ENCODE measurements around the gene EEF2KMT. TPM values are rescaled to one million over a fixed set of nuclear protein-coding genes. Genes with fewer than 3 reads are reported as not detected.
"Not testable (repeated sequence)": the region's sequence is repeated elsewhere in the genome, so short reads cannot be mapped to it uniquely, and the experiment has no call there.

EEF2KMT gene
- total RNA-seq, 4 donors from 2014 or later: 5.9 to 16.0 (median 9.1) TPM

DNA sequence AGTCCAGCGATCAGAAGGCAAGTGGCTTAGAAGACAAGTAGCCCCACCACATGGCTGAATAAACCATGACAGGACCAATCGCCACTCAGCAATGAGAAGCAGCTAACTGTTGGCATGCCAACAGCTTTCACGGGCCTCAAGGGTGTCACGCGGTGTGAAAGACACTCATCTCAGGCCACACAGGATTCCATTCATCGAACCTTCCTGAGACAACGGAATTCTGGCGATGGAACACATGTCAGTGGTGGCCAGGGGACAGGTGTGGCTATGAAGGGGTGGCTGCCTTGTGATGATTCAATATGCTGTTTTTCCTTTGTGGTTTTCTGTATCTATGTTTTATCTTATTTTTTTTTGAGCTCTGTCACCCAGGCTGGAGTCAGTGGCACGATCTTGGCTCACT lies 7.0 kb downstream of the EEF2KMT start:
- not testable (repeated sequence) for H3K27me3 ChIP-seq, H3K27ac ChIP-seq, H3K9me3 ChIP-seq, ATAC-seq, H3K4me1 ChIP-seq, H3K4me3 ChIP-seq
- WGBS, 2 donors (ENCODE audit: low coverage in 1 of 2): 55 to 92% methylated on average over 2 of the region's 9 CpGs
- peaks cover 0 to 50% of the 10 kb centered on the region in 2 donors for H3K36me3 ChIP-seq

DNA sequence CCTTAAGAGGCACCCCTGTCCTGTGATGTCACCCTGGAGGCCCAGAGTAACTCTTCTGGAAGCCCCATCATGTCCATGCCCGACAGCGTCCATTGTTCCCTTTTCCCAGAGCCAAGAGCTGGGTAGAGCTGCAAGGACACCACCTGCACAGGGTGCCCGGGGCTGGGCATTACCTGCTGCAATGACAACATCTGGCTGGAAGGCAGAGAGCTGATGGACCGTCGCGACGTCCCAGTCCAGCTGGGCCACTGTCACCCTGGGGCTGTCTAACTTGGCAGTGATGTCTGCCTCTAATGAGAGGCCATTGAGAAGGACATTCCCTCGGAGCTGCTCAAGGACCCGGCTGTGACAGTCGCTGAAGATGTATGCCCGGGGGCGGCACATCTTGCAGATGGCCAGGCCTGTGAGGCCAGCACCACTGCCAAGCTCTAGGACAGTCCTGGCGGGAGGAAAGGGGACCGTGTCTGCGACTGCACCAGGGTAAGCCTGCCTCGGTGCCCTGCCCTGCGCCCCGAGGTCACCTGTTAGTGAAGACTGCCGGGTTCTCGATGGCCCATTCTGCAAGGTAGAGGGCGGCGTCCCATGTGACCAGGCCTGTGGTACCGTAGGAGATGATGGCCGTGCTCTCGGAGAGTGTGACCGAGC lies 7.6 kb downstream of the EEF2KMT start:
- not testable (repeated sequence) for H3K27ac ChIP-seq

DNA sequence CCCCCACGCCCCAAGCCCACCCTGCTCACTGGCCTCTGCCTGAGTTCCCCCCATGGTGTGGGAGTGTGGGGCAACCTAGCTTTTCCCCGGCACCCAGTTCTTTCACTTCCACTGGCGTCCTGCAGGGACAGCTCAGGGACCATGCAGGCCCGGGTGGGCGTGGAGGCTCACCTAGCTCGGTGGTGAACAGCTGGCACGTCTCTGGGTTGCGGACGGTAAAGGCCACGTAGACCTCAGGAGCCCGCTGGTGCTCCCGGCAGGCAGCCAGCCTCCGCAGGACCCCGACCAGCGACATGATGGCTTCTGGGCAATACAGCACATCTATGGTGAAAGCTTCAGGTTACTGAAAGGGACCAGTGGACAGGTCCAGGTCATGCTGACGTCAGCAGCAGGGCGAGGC lies 8.7 kb downstream of the EEF2KMT start:
- not testable (repeated sequence) for H3K27ac ChIP-seq, ATAC-seq, H3K4me3 ChIP-seq, H3K9me3 ChIP-seq, H3K27me3 ChIP-seq, H3K4me1 ChIP-seq
- H3K36me3 ChIP-seq: peaks cover 0 to 65% of the 10 kb centered on the region in 2 donors
- WGBS, 2 donors (ENCODE audit: low coverage in 1 of 2): 80% methylated on average over 2 of the region's 17 CpGs; no CpG with 5 or more reads in 1 of the 2 donors

More for the DNA sequence above, 7.6 kb downstream of the EEF2KMT start:
- not testable (repeated sequence) for H3K4me3 ChIP-seq, ATAC-seq, H3K4me1 ChIP-seq, H3K9me3 ChIP-seq, H3K27me3 ChIP-seq
- WGBS, 2 donors (ENCODE audit: low coverage in 1 of 2): 89% methylated on average over 3 of the region's 26 CpGs; no CpG with 5 or more reads in 1 of the 2 donors
- H3K36me3 ChIP-seq: peaks cover 0 to 56% of the 10 kb centered on the region in 2 donors

DNA sequence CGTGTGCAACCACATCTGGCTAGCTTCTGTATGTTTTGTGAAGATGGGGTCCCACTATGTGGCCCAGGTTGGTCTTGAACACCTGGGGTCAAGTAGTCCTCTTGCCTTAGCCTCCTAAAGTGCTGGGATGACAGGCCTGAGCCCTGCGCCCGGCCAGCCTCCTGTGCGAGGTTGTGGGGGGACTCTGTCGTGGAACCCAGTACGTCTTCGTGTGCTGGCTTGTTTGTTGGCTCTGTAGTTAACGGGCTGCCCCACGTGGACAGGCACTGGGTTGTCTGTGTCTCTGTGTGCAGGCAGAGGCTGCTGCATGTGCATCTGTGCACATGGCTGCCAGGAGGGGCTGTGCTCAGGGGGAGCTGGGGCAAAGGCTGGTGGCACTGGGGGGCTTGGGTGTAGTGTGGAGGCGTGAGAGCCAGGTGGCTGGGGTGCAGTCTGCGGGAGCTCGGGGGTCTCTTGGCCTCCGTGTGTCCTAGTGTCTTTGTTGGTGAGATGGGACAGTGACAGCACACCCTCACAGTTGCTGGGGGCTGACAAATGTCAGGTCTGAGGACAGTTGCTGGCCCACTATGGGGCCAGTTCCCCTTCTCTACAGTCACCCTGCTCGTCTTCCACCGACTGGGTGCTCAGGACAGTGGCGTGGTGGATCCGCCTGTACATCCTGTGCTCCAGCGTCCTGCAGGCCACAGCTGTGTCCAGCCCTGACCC lies 9.4 kb downstream of the EEF2KMT start:
- H3K4me1 ChIP-seq, H3K4me3 ChIP-seq, ATAC-seq, H3K9me3 ChIP-seq, H3K27ac ChIP-seq, H3K27me3 ChIP-seq: not testable (repeated sequence)
- H3K36me3 ChIP-seq: peaks cover 0 to 72% of the 10 kb centered on the region in 2 donors
- 83 to 87% methylated on average over 1 to 6 of the region's 18 CpGs for WGBS, 2 donors (ENCODE audit: low coverage in 1 of 2)

DNA sequence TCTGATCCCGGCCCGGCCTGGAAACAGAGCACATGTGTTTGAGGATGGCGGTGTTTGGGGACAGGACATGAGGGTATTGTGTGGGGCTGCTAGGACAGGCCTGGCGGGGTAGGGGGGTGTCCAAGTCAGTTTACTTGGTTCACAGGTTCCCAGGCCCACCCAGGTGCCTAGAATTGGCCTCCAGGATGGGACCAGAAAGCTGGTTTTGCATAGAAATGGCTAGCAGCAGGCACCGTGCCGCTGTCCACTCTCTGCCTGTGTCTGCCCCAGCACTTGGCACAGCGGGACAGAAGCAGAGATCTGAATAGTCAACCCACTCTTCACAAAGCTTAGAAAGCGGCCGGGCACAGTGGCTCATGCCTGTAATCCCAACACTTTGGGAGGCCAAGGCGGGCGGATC lies 11.9 kb downstream of the EEF2KMT start:
- not testable (repeated sequence) for H3K27me3 ChIP-seq, H3K9me3 ChIP-seq, H3K4me3 ChIP-seq, H3K4me1 ChIP-seq, ATAC-seq, H3K27ac ChIP-seq
- peaks cover 0 to 95% of the 10 kb centered on the region in 2 donors for H3K36me3 ChIP-seq
- WGBS, 2 donors (ENCODE audit: low coverage in 1 of 2): no CpG with 5 or more reads among the region's 11 CpGs

DNA sequence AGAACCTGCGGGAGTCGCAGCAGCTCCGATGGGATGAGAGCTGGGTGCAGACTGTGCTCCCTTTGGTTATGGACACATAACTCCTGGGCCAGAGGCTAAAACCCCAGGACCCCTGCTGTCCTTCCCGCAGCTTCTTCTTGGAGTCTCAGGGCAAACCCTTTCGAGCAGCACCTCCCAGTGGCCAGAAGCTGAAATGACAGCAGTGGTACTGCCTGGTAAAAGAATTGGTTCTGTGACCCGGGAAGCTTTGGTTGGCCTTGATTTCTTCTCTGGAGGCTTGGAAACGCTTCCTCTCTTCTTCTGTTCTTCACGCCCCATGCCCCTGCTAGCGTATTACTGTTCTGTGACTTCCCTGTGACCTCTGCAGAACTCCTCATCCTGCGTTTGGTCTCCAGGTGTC lies 12.8 kb downstream of the EEF2KMT start:
- not testable (repeated sequence) for H3K4me3 ChIP-seq, ATAC-seq, H3K27me3 ChIP-seq, H3K9me3 ChIP-seq, H3K4me1 ChIP-seq, H3K27ac ChIP-seq
- peaks cover 0 to 95% of the 10 kb centered on the region in 2 donors for H3K36me3 ChIP-seq
- 50 to 60% methylated on average over 2 to 5 of the region's 10 CpGs for whole genome bisulfite sequencing, 2 donors (ENCODE audit: low coverage in 1 of 2)
- TF ChIP-seq, protein P1, sequence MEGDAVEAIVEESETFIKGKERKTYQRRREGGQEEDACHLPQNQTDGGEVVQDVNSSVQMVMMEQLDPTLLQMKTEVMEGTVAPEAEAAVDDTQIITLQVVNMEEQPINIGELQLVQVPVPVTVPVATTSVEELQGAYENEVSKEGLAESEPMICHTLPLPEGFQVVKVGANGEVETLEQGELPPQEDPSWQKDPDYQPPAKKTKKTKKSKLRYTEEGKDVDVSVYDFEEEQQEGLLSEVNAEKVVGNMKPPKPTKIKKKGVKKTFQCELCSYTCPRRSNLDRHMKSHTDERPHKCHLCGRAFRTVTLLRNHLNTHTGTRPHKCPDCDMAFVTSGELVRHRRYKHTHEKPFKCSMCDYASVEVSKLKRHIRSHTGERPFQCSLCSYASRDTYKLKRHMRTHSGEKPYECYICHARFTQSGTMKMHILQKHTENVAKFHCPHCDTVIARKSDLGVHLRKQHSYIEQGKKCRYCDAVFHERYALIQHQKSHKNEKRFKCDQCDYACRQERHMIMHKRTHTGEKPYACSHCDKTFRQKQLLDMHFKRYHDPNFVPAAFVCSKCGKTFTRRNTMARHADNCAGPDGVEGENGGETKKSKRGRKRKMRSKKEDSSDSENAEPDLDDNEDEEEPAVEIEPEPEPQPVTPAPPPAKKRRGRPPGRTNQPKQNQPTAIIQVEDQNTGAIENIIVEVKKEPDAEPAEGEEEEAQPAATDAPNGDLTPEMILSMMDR (IDR thresholded peaks at IDR 0.05): peak in 3 of 4 experiments; percentile 37 to 60 (median 51)

DNA sequence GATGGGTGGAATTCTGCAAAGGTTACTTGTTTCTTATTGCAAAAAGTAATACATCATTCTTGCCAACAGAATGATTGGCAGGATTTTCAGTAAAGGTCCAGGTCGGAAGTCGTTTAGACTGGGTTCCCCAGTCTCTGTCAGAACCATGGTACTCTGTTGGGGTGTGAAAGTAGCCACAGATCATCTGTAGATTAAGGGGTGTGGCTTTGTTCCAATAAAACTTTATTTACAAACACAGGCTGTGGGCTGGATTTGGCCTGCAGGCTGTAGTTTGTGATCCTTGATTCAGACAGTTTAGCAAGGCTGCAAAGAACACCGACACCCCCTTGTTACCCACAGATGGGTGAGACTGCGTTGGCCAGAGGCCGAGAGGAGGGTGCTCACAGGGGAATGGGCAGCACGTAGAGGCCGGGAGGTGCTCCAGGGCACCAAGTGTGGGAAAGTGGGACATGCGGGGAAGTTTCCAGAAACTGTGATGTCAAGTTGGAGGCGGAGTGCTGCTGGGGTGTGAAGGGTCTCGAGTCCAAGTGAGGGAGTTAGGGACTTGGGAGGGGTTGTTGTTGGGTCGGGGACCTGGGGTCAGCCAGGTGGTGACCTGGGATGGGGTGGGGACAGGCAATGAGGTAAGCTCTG lies 13.4 kb downstream of the EEF2KMT start:
- H3K27me3 ChIP-seq, H3K4me1 ChIP-seq, H3K9me3 ChIP-seq, H3K4me3 ChIP-seq, H3K27ac ChIP-seq, ATAC-seq: not testable (repeated sequence)
- WGBS, 2 donors (ENCODE audit: low coverage in 1 of 2): 69 to 86% methylated on average over 4 to 10 of the region's 11 CpGs
- H3K36me3 ChIP-seq: peaks cover 0 to 95% of the 10 kb centered on the region in 2 donors

DNA sequence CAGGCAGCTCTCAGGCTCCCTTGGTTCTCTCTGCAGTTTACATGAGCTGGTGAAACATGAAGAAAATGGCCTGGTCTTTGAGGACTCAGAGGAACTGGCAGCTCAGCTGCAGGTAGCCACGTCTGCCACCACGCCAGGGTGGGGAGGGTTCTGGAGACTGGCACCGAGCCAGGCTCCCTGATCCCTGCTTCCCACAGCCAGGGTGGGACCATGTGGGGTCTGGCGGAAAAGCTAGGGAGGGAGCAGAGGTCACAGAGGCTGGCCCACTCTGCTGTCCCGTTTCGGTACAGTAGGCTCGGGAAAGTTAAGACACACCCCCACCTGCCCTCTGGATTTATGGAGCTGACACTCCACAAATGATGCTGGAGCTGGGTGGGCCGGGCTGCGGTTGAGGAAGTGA lies 13.9 kb downstream of the EEF2KMT start:
- not testable (repeated sequence) for ATAC-seq, H3K27ac ChIP-seq, H3K9me3 ChIP-seq, H3K27me3 ChIP-seq, H3K4me1 ChIP-seq, H3K4me3 ChIP-seq
- peaks cover 0 to 95% of the 10 kb centered on the region in 2 donors for H3K36me3 ChIP-seq
- WGBS, 2 donors (ENCODE audit: low coverage in 1 of 2): no CpG with 5 or more reads among the region's 9 CpGs

DNA sequence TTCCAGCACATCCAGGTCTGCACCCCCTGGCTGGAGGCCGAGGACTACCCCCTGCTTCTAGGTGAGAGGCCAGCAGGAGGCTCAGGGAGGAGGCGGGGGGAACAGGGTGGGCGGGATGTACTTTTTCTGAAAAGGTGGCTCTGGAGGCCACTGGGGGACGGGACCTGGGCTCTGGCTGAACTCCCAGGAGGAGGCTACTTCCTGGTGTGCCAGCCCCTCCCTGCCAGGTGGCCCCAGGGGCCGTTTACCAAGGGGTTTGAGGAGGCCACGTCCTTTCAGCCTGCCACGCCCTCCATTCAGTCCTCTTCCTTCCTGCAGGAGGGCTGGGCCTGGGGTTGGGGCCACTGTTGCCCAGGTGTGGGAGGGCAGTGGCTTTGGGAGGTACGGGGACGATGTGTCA lies 16.6 kb downstream of the EEF2KMT start:
- not testable (repeated sequence) for H3K27me3 ChIP-seq, H3K27ac ChIP-seq, H3K9me3 ChIP-seq, ATAC-seq, H3K4me3 ChIP-seq, H3K4me1 ChIP-seq
- H3K36me3 ChIP-seq: peaks cover 0 to 98% of the 10 kb centered on the region in 2 donors
- WGBS, 2 donors (ENCODE audit: low coverage in 1 of 2): no CpG with 5 or more reads among the region's 9 CpGs

DNA sequence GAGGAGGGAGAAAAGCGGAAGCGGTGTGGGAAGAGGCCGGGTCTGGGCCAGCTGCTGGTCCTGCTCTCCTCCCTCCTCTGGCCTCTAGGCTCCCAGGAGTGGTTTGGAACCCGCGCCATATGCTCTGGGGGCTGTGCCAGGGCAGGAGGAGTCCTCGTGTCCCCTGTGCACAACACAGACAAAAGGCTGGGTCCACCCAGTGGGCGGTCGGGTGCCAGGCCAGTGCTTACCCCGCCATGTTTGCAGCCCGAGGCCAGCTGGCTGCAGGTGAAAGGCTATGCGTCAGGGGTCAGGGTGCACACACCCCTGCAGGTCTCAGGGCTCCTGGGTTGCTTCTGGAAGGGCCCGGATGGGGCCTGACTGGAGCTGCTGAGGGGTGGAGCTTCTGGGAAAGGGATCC lies 17.1 kb downstream of the EEF2KMT start:
- H3K4me3 ChIP-seq, H3K27ac ChIP-seq, H3K27me3 ChIP-seq, ATAC-seq, H3K9me3 ChIP-seq, H3K4me1 ChIP-seq: not testable (repeated sequence)
- H3K36me3 ChIP-seq: peaks cover 0 to 98% of the 10 kb centered on the region in 2 donors
- no CpG with 5 or more reads among the region's 12 CpGs for WGBS, 2 donors (ENCODE audit: low coverage in 1 of 2)
